Measurements from ENCODE around the gene SH3BP5L.

SH3BP5L gene

GRCh38 chr1:248824301-248824700 is 1.4 kb downstream of the SH3BP5L start:
- H3K4me3 ChIP-seq: peak overlapping the region; percentile 85 to 97
- no peak for TF ChIP-seq CTCF (IDR thresholded peaks at IDR 0.05)
- no peaks in the 10 kb centered on the region for H3K27me3 ChIP-seq
- H3K27ac ChIP-seq: peak overlapping the region in 1 of 2 donors; percentile 91
- peaks cover 0 to 27% (median 7%) of the 10 kb centered on the region in 3 donors for H3K36me3 ChIP-seq
- DNase-seq: peak in 1 of 2 donors; percentile 31
- H3K4me1 ChIP-seq: peaks cover 0 to 69% (median 51%) of the 10 kb centered on the region in 4 donors
- intact Hi-C loops (cut with DNase I; ENCODE audit: low total_unique reads): no loop called here
- no peaks in the 10 kb centered on the region for H3K9me3 ChIP-seq

- no peaks in the 10 kb centered on the region for H3K27me3 ChIP-seq
- no peak for DNase-seq
- peak overlapping the region in 1 of 2 donors; percentile 85 for H3K4me3 ChIP-seq
- H3K4me1 ChIP-seq: peaks cover 0 to 76% (median 55%) of the 10 kb centered on the region in 4 donors
- no peaks in the 10 kb centered on the region for H3K9me3 ChIP-seq
- no peak overlapping the region for H3K27ac ChIP-seq
- TF ChIP-seq CTCF (IDR thresholded peaks at IDR 0.05): no peak
- H3K36me3 ChIP-seq: peaks cover 0 to 33% (median 11%) of the 10 kb centered on the region in 3 donors
- intact Hi-C loops (cut with DNase I; ENCODE audit: low total_unique reads): no loop called here
Observed at GRCh38 chr1:248823517-248824001, 2.2 kb downstream of the SH3BP5L start.

GRCh38 chr1:248822148-248823032 is 3.3 kb downstream of the SH3BP5L start:
- peaks cover 0 to 78% (median 57%) of the 10 kb centered on the region in 4 donors for H3K4me1 ChIP-seq
- peaks cover 0 to 35% (median 14%) of the 10 kb centered on the region in 3 donors for H3K36me3 ChIP-seq
- peak in 1 of 2 donors; percentile 50 for DNase-seq
- H3K27me3 ChIP-seq: no peaks in the 10 kb centered on the region
- H3K27ac ChIP-seq: no peak overlapping the region
- H3K4me3 ChIP-seq: peak overlapping the region in 1 of 2 donors; percentile 85
- intact Hi-C loops (cut with DNase I; ENCODE audit: low total_unique reads): no loop called here
- TF ChIP-seq CTCF (IDR thresholded peaks at IDR 0.05): no peak
- H3K9me3 ChIP-seq: no peaks in the 10 kb centered on the region

GRCh38 chr1:248821641-248822040 is 4.1 kb downstream of the SH3BP5L start:
- Histone ChIP-seq H3K36me3 (peaks cover 4 to 43% (median 21%) of the 10 kb centered on the region in 3 donors), H3K27ac (peak overlapping the region in 1 of 2 donors; percentile 17), H3K4me1 (peaks cover 0 to 71% (median 53%) of the 10 kb centered on the region in 4 donors), H3K4me3 (no peak overlapping the region), H3K9me3 (no peaks in the 10 kb centered on the region), H3K27me3 (no peaks in the 10 kb centered on the region)
- DNase-seq: peak in 1 of 2 donors; percentile 20
- TF ChIP-seq CTCF (IDR thresholded peaks at IDR 0.05): no peak
- intact Hi-C loops (cut with DNase I; ENCODE audit: low total_unique reads): no loop called here

- peaks cover 9 to 48% (median 26%) of the 10 kb centered on the region in 3 donors for H3K36me3 ChIP-seq
Observed at GRCh38 chr1:248821101-248821500, 4.6 kb downstream of the SH3BP5L start.

More at GRCh38 chr1:248821101-248821500, 4.6 kb downstream of the SH3BP5L start:
- Histone ChIP-seq H3K27ac (peak overlapping the region in 1 of 2 donors; percentile 17), H3K4me3 (no peak overlapping the region), H3K4me1 (peaks cover 0 to 70% (median 53%) of the 10 kb centered on the region in 4 donors), H3K27me3 (no peaks in the 10 kb centered on the region), H3K9me3 (no peaks in the 10 kb centered on the region)
- peak in 1 of 2 donors; percentile 63 for DNase-seq
- intact Hi-C loops (cut with DNase I; ENCODE audit: low total_unique reads): no loop called here
- no peak for TF ChIP-seq CTCF (IDR thresholded peaks at IDR 0.05)

All from tibial artery (tissue), 4 donors.